HepG2 (cell line): ENCODE data around the gene CHCHD1. TPM values are rescaled to one million over a fixed set of nuclear protein-coding genes. Genes with fewer than 3 reads are reported as not detected.

ENCODE experiments used
- EED ChIP-seq: sonication (generic); formaldehyde crosslinking; IDR thresholded peaks from 2 replicates; pipeline ENCODE4 v1.5.0; 2020; ENCODE audit warnings: mild to moderate bottlenecking, missing genetic modification reagents
- KDM1A ChIP-seq: IDR thresholded peaks from 2 replicates; pipeline ENCODE4 v1.6.1; 2016; ENCODE audit warnings: missing compliant biosample characterization
- MLX ChIP-seq: IDR thresholded peaks from 2 replicates; pipeline ENCODE4 v1.6.1; 2016
- POLR2A ChIP-seq, 2 experiments: IDR thresholded peaks; 2 replicates each; pipeline ENCODE4 v1.6.1; 2011; ENCODE audit warnings: low read depth in 2 of 2, low read length in 2 of 2, mild to moderate bottlenecking in 1 of 2, moderate library complexity in 1 of 2; ENCODE audit not compliant: insufficient read depth in 1 of 2
- PRDM15 ChIP-seq: sonication (generic); formaldehyde crosslinking; IDR thresholded peaks from 2 replicates; pipeline ENCODE4 v1.4.0; 2020; ENCODE audit warnings: missing genetic modification reagents
- SP140L ChIP-seq: sonication (generic); formaldehyde crosslinking; IDR thresholded peaks from 2 replicates; pipeline ENCODE4 v1.4.0; 2020; ENCODE audit warnings: missing genetic modification reagents, borderline replicate concordance
- SP4 ChIP-seq: sonication (generic); formaldehyde crosslinking; IDR thresholded peaks from 2 replicates; pipeline ENCODE4 v1.8.1; 2023; ENCODE audit warnings: mild to moderate bottlenecking, missing genetic modification reagents
- STAG1 ChIP-seq: sonication (generic); formaldehyde crosslinking; IDR thresholded peaks from 2 replicates; pipeline ENCODE4 v1.4.0; 2020; ENCODE audit warnings: missing genetic modification reagents
- TEF ChIP-seq: sonication (generic); formaldehyde crosslinking; IDR thresholded peaks from 2 replicates; pipeline ENCODE4 v1.5.0; 2020; ENCODE audit warnings: missing genetic modification reagents
- TFDP1 ChIP-seq: IDR thresholded peaks from 2 replicates; pipeline ENCODE4 v1.6.1; 2016; ENCODE audit warnings: missing compliant biosample characterization, missing genetic modification reagents, borderline replicate concordance
- ZHX2 ChIP-seq, 2 experiments: sonication (generic) in 1 of 2; formaldehyde crosslinking in 1 of 2; IDR thresholded peaks; 2 replicates each; pipeline versions ENCODE4 v1.6.1 to v1.9.0; 2014 to 2022; ENCODE audit warnings: antibody characterized with exemption in 1 of 2, borderline replicate concordance in 1 of 2, inconsistent platforms in 1 of 2, low read depth in 1 of 2, missing genetic modification reagents in 1 of 2
- ZNF644 ChIP-seq: IDR thresholded peaks from 2 replicates; pipeline ENCODE4 v1.6.1; 2016; ENCODE audit warnings: low read depth
- ZNF674 ChIP-seq: sonication (generic); formaldehyde crosslinking; IDR thresholded peaks from 2 replicates; pipeline ENCODE4 v1.5.0; 2020; ENCODE audit warnings: low read depth, mild to moderate bottlenecking, missing genetic modification reagents
- polyA plus RNA-seq, 8 experiments: library from polyadenylated mRNA; depleted of rRNA in 3 of 8; stranded (reverse) in 7 of 8; unstranded in 1 of 8; fragments of >200 nt; fragmentation: Illumina TruSeq in 4 of 8; extraction: Trizol in 4 of 8; gene quantifications; 2 replicates each; pipeline versions ENCODE4 v1.2.1 to v1.2.3, GENCODE V29; 2011 to 2016; ENCODE audit warnings: low read depth in 4 of 8, missing spikeins in 1 of 8, mixed read lengths in 1 of 8; ENCODE audit not compliant: insufficient read depth in 1 of 8
- total RNA-seq, 5 experiments: library from RNA; depleted of rRNA; stranded (reverse); fragments of >200 nt; fragmentation: Illumina TruSeq; extraction: Trizol; gene quantifications; 2 replicates each; pipeline ENCODE4 v1.2.3, GENCODE V29; 2016; ENCODE audit warnings: low read depth in 1 of 5

Gene CHCHD1
- total and polyA plus RNA-seq, 2 of the 13 experiments (the other 11 are each of a cell fraction or from before 2014, with no cell fraction given): 36.9 to 71.2 TPM

GRCh38 chr10:73761781-73762180, 20.1 kb upstream of the CHCHD1 start (continued):
- TF ChIP-seq ZNF674 (CRISPR knock-in tag) (no peak), SP140L (CRISPR knock-in tag) (no peak), KDM1A (CRISPR knock-in tag) (no peak), SP4 (CRISPR knock-in tag) (no peak), MLX (CRISPR knock-in tag) (no peak), POLR2A (IDR thresholded peaks at IDR 0.05; ENCODE audit: insufficient read depth in 1 of 2, low read depth in 2 of 2, low read length in 2 of 2) (no peak), ZNF644 (CRISPR knock-in tag) (no peak), TEF (CRISPR knock-in tag) (no peak), EED (CRISPR knock-in tag) (no peak), PRDM15 (CRISPR knock-in tag) (no peak), STAG1 (CRISPR knock-in tag) (no peak), TFDP1 (no peak), ZHX2 (IDR thresholded peaks at IDR 0.05; ENCODE audit: low read depth) (no peak), ZHX2 (CRISPR knock-in tag; IDR thresholded peaks at IDR 0.05; ENCODE audit: borderline replicate concordance) (no peak)
